K562 (cell line): ENCODE results near the gene ISG20L2. TPM values are rescaled to one million over a fixed set of nuclear protein-coding genes. Genes with fewer than 3 reads are reported as not detected.

Experiments used
- ATAC-seq: fragments of 200-7000 bp; cut with Tn5 transposase; 3 replicates; pipeline ENCODE4 v1.9.1; 2020; ENCODE audit warnings: moderate library complexity
- BruUV-seq: library from RNA; stranded (reverse); fragments of 400-500 nt; replicated peaks from 2 replicates; lab custom pipeline; 2021; lab: Mats Ljungman, UMichigan
- CTCF ChIA-PET: fragments of 300-600 bp; formaldehyde crosslinking; extraction: SDS; loops from one replicate; lab custom pipeline; 2021; ENCODE audit warnings: low intra/inter-chr PET ratio; lab: Yijun Ruan, JAX
- POLR2A ChIA-PET: fragments of 300-600, 350-650 bp; sonication (Branson Sonifier 250); formaldehyde crosslinking; extraction: SDS; loops from one replicate; lab custom pipeline; 2021; ENCODE audit warnings: antibody characterized with exemption, inconsistent platforms; lab: Yijun Ruan, JAX
- DNase-seq, 4 experiments: peaks; one replicate each; pipeline versions ENCODE4 v3.0.0 to v3.0.0-alpha.2; 2011 to 2018; ENCODE audit warnings: low spot score in 3 of 4, mixed read lengths in 3 of 4; ENCODE audit errors: extremely low read depth in 1 of 4
- FAIRE-seq: peaks from 2 replicates; lab custom pipeline; 2011; peaks lifted over from hg19 to GRCh38; lab: Jason Lieb, UNC
- H2AFZ ChIP-seq: 2 replicates; pipeline ENCODE4 v1.6.0; 2011; ENCODE audit warnings: low read depth, low read length, control low read depth, inconsistent platforms
- H3K27ac ChIP-seq: fragments of 200-600 bp; 3 replicates; pipeline ENCODE4 v1.8.0; 2011; ENCODE audit warnings: low read depth, mild to moderate bottlenecking, control low read depth, inconsistent platforms, low read length, moderate library complexity, mixed read lengths; ENCODE audit errors: extremely low read depth
- H3K27me3 ChIP-seq, 2 experiments: fragments of 300-600 bp in 1 of 2; 2 replicates in 1 of 2; 3 replicates in 1 of 2; pipeline versions ENCODE4 v1.6.0 to v1.8.0; 2011; ENCODE audit warnings: inconsistent platforms in 2 of 2, low read length in 2 of 2, mild to moderate bottlenecking in 1 of 2, mixed read lengths in 1 of 2, moderate library complexity in 1 of 2; ENCODE audit not compliant: control insufficient read depth in 2 of 2, insufficient read depth in 2 of 2
- H3K36me3 ChIP-seq: fragments of 300-600 bp; 3 replicates; pipeline ENCODE4 v1.8.0; 2011; ENCODE audit warnings: mild to moderate bottlenecking, low read length, inconsistent platforms; ENCODE audit not compliant: control insufficient read depth, insufficient read depth
- H3K4me1 ChIP-seq, 2 experiments: fragments of 200-600 bp in 1 of 2; replicated peaks in 1 of 2; 2 replicates in 1 of 2; 3 replicates in 1 of 2; pipeline versions ENCODE4 v1.5.1 to v1.8.0; 2011; ENCODE audit warnings: inconsistent platforms in 2 of 2, low read length in 2 of 2, mild to moderate bottlenecking in 1 of 2, mixed read lengths in 1 of 2, moderate library complexity in 1 of 2; ENCODE audit not compliant: control insufficient read depth in 2 of 2, insufficient read depth in 2 of 2
- H3K4me2 ChIP-seq: 2 replicates; pipeline ENCODE4 v1.6.1; 2011; ENCODE audit warnings: low read length, control low read depth, inconsistent platforms, mixed read lengths; ENCODE audit not compliant: insufficient read depth
- H3K4me3 ChIP-seq: fragments of 200-600 bp; sonication (generic), shearing (Covaris generic); 2 replicates; pipeline ENCODE4 v1.5.1; 2016; ENCODE audit warnings: control low read depth, inconsistent platforms
- H3K79me2 ChIP-seq: fragments of 200-600 bp; 3 replicates; pipeline ENCODE4 v1.8.0; 2011; ENCODE audit warnings: low read length, inconsistent platforms; ENCODE audit not compliant: control insufficient read depth, insufficient read depth
- H3K9ac ChIP-seq, 2 experiments: 2 replicates each; pipeline versions ENCODE4 v1.6.0 to v1.6.1; 2011; ENCODE audit warnings: low read depth in 2 of 2, low read length in 2 of 2, control low read depth in 1 of 2, inconsistent platforms in 1 of 2, mild to moderate bottlenecking in 1 of 2, mixed read lengths in 1 of 2; ENCODE audit not compliant: insufficient read depth in 1 of 2
- H3K9me1 ChIP-seq: one replicate; pipeline ENCODE4 v1.6.0; 2011; ENCODE audit warnings: inconsistent platforms, mild to moderate bottlenecking, low read length, moderate library complexity; ENCODE audit not compliant: control insufficient read depth, insufficient read depth
- H3K9me3 ChIP-seq: replicated peaks from 2 replicates; pipeline ENCODE4 v1.5.1; 2011; ENCODE audit warnings: low read depth, low read length, inconsistent platforms; ENCODE audit not compliant: control insufficient read depth, insufficient read depth
- H4K20me1 ChIP-seq: replicated peaks from 2 replicates; pipeline ENCODE4 v1.6.1; 2011; ENCODE audit warnings: low read length, inconsistent platforms, mixed read lengths; ENCODE audit not compliant: control insufficient read depth, insufficient read depth
- ARNT ChIP-seq, 2 experiments: fragments of 450-650 bp; IDR thresholded peaks; 2 replicates each; pipeline ENCODE4 v1.6.1; 2016; ENCODE audit warnings: mild to moderate bottlenecking in 1 of 2
- BRF1 ChIP-seq: IDR thresholded peaks from 3 replicates; pipeline ENCODE4 v1.6.1; 2011; ENCODE audit warnings: borderline replicate concordance, mild to moderate bottlenecking; ENCODE audit not compliant: insufficient read length; ENCODE audit errors: extremely low read depth
- MBD2 ChIP-seq: sonication (generic); IDR thresholded peaks from 2 replicates; pipeline ENCODE4 v1.6.1; 2016; ENCODE audit warnings: low read depth, borderline replicate concordance
- MCM7 ChIP-seq, 2 experiments: fragments of 450-650 bp; IDR thresholded peaks; 2 replicates each; pipeline ENCODE4 v1.6.1; 2016 to 2018
- MEF2A ChIP-seq: IDR thresholded peaks from 2 replicates; pipeline ENCODE4 v1.6.1; 2011; ENCODE audit warnings: low read depth, mild to moderate bottlenecking, low read length, moderate library complexity; ENCODE audit not compliant: control insufficient read depth
- NUFIP1 ChIP-seq: fragments of 450-650 bp; IDR thresholded peaks from 2 replicates; pipeline ENCODE4 v1.6.1; 2018; ENCODE audit not compliant: partially characterized antibody
- RCOR1 ChIP-seq, 2 experiments: IDR thresholded peaks; 2 replicates each; pipeline ENCODE4 v1.6.1; 2012; ENCODE audit warnings: low read depth in 2 of 2, low read length in 2 of 2, borderline replicate concordance in 1 of 2, improper control_type of control experiment in 1 of 2
- TAF9B ChIP-seq: fragments of 450-650 bp; IDR thresholded peaks from 2 replicates; pipeline ENCODE4 v1.6.1; 2018; ENCODE audit warnings: mild to moderate bottlenecking; ENCODE audit not compliant: partially characterized antibody
- ZKSCAN3 ChIP-seq: fragments of 250-450 bp; sonication (Bioruptor Pico); IDR thresholded peaks from 2 replicates; pipeline ENCODE4 v1.4.0; 2020
- ZNF12 ChIP-seq: sonication (generic); formaldehyde crosslinking; IDR thresholded peaks from 2 replicates; pipeline ENCODE4 v1.4.0; 2020; ENCODE audit warnings: mild to moderate bottlenecking, missing genetic modification reagents
- ZNF668 ChIP-seq: fragments of 250-450 bp; sonication (Bioruptor Pico); IDR thresholded peaks from 2 replicates; pipeline ENCODE4 v1.8.0; 2022; ENCODE audit warnings: mild to moderate bottlenecking, inconsistent platforms
- WGBS: fragments of 100-300 bp; shearing (Covaris generic); methylation state at CpG from one replicate; pipeline ENCODE4 v1.1.6; 2016; ENCODE audit warnings: low coverage, mixed read lengths; ENCODE audit not compliant: insufficient coverage; ENCODE audit errors: missing lambda C conversion rate; 5-methylcytosine and 5-hydroxymethylcytosine counted together
- in situ Hi-C: fragments of 300-500 bp; cut with MboI; formaldehyde crosslinking; loops from 4 replicates; pipeline ENCODE4 v1.15.0; 2018; ENCODE audit warnings: inconsistent platforms, mixed read lengths
- intact Hi-C: fragments of 100-400 bp; cut with micrococcal nuclease; formaldehyde crosslinking; loops from 2 replicates; pipeline ENCODE4 v1.14.2; 2022
- polyA plus RNA-seq, 8 experiments: library from polyadenylated mRNA; depleted of rRNA in 4 of 8; stranded (reverse) in 5 of 8; unstranded in 3 of 8; fragments of >200 nt; fragmentation: Nextera tagmentation in 2 of 8; fragmentation: Illumina TruSeq in 1 of 8; extraction: Ambion mirVana in 2 of 8; extraction: Trizol in 1 of 8; gene quantifications; 2 replicates each; pipeline versions ENCODE4 v1.2.1 to v1.2.3, GENCODE V29; 2011 to 2014; ENCODE audit warnings: inconsistent platforms in 1 of 8, missing spikeins in 1 of 8
- total RNA-seq, 7 experiments: library from RNA; depleted of rRNA in 6 of 7; stranded (reverse); fragments of >200 nt in 6 of 7; fragmentation: Illumina TruSeq in 2 of 7; extraction: Trizol in 2 of 7; gene quantifications; 2 replicates each; pipeline versions ENCODE4 v1.2.1 to v1.2.3, GENCODE V29; 2011 to 2021; ENCODE audit warnings: low replicate concordance in 1 of 7

Gene ISG20L2
- total and polyA plus RNA-seq, 9 of the 15 experiments (the other 6 are each of a cell fraction or from before 2014, with no cell fraction given), result 21.3 to 130 (median 50.3) TPM

GRCh38 chr1:156681196-156681960 lies 47.2 kb downstream of the ISG20L2 start:
- H3K27me3 ChIP-seq, result peaks cover 6 to 11% of the 10 kb centered on the region in 2 experiments; a peak in 4 of 5 replicates
- ChIA-PET POLR2A (interaction anchor here (0.6 to 1.3 kb wide), 2 partner anchors 45 to 90 kb away, joined by 3 to 7 read pairs; no protein-coding TSS in a partner anchor), CTCF (interaction anchor here (0.6 to 1.0 kb wide), 2 partner anchors 45 to 54 kb away, joined by 3 read pairs; no protein-coding TSS in a partner anchor)
- DNase-seq, result no peak
- FAIRE-seq, result no peak
- WGBS, result 17% methylated on average over 8 of the region's 8 CpGs
- in situ Hi-C loops, result no loop called here
- no peaks in the 10 kb centered on the region for H4K20me1 ChIP-seq
- H3K9me1 ChIP-seq, result no peaks in the 10 kb centered on the region
- H3K4me1 ChIP-seq, result peaks cover 9 to 12% of the 10 kb centered on the region in 2 experiments
- no peak overlapping the region for H3K4me2 ChIP-seq
- H3K9ac ChIP-seq, result 0 out of 4 replicates have a peak overlapping the region, but pooled peaks of 1 of the 2 experiments have one; percentile 8
- ATAC-seq, result no peak
- intact Hi-C loops, result no loop called here
- H3K27ac ChIP-seq, result no peak overlapping the region
- no peaks in the 10 kb centered on the region; the same call in 2 of the 3 replicates for H3K79me2 ChIP-seq
- BruUV-seq, result no TSS peak
- no peaks in the 10 kb centered on the region for H3K36me3 ChIP-seq
- H3K4me3 ChIP-seq, result no peak overlapping the region
- TF ChIP-seq BRF1 (no peak), MEF2A (no peak), RCOR1 (IDR thresholded peaks at IDR 0.05; ENCODE audit: borderline replicate concordance in 1 of 2, low read depth in 2 of 2, low read length in 2 of 2) (no peak), NUFIP1 (no peak), ARNT (IDR thresholded peaks at IDR 0.05) (no peak), TAF9B (no peak), ZNF668 (CRISPR knock-in tag) (no peak), MBD2 (no peak), ZNF12 (no peak), MCM7 (IDR thresholded peaks at IDR 0.05) (no peak), ZKSCAN3 (CRISPR knock-in tag) (no peak)
- H3K9me3 ChIP-seq, result no peaks in the 10 kb centered on the region
- H2AFZ ChIP-seq, result no peak overlapping the region
